ENCODE data around the gene TEKT5. TPM values are rescaled to one million over a fixed set of nuclear protein-coding genes. Genes with fewer than 3 reads are reported as not detected.
A peak's percentile ranks its signal among the peaks of the same experiment; 100 is the strongest.

Gene TEKT5
- total RNA-seq, 2 donors from 2014 or later, result not detected

DNA sequence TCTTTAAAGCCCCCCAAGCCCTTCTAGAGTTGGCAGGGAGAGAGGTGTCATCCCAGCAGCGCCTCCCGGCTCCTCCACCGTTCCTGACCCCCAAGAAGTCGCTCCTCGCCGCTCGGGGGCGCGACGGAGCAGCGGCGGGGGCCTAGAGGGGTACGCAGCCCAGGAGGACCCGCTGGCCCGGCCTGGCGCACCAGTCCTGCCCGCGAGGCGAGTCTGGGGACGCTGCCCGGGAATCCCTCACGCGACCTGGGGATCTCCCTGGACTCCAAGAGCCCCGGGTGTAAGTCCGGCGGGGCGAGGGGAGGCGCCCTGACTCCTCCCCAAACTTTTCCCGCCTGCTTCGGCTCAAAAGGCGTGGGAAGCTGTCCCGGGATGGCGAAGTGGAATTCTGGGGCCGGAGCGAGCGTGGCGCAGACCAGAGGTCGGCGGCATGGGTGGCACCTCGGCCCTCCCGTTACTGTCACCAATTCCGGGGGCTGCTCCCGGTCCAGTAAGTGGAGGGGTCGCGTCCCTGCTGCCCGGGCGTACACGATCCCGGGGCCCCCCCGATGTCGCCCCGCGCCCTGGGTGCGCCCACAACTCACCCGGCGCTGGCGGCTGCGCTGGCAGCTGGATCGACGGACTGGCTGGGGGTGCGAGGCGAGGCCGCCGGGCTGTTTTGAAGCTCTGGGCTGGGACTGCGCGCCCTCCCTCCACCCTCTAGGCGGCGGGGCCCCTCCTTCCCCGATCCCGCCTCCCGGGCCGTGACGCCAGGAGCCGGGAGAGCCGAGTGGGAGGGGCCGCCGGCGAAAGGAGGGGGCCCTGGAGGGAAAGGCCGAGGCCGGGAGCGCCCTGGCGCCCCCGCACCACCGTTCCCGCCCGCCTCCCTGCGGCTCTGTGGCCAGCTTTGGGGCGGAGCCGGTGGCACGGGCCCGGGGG, 114.5 kb downstream of the TEKT5 start, which contains the start of gene EMP2:
Gene EMP2 (minus strand): TSS at position 634 of the 918 bp plus-strand sequence. CDS start 32,981 bp downstream, outside the sequence.
- peak within 1 kb of the TSS; percentile 34 to 67 (median 58) for H3K27ac ChIP-seq
- H3K36me3 ChIP-seq (replicated peaks in 1 of 2; ENCODE audit: insufficient read depth in 1 of 2, low read depth in 2 of 2), result no peaks in the 10 kb centered on the region
- peak; percentile 80 for ATAC-seq
- 0 to 1% methylated on average over 19 to 74 of the region's 91 CpGs for WGBS, 2 donors
- peaks cover 40% of the 10 kb centered on the region for H3K4me1 ChIP-seq
- peak within 1 kb of the TSS; percentile 41 to 82 for H3K4me3 ChIP-seq
- no peaks in the 10 kb centered on the region for H3K27me3 ChIP-seq
- DNase-seq, result peak; percentile 59 to 81 (median 71)
- TF ChIP-seq, protein P1, sequence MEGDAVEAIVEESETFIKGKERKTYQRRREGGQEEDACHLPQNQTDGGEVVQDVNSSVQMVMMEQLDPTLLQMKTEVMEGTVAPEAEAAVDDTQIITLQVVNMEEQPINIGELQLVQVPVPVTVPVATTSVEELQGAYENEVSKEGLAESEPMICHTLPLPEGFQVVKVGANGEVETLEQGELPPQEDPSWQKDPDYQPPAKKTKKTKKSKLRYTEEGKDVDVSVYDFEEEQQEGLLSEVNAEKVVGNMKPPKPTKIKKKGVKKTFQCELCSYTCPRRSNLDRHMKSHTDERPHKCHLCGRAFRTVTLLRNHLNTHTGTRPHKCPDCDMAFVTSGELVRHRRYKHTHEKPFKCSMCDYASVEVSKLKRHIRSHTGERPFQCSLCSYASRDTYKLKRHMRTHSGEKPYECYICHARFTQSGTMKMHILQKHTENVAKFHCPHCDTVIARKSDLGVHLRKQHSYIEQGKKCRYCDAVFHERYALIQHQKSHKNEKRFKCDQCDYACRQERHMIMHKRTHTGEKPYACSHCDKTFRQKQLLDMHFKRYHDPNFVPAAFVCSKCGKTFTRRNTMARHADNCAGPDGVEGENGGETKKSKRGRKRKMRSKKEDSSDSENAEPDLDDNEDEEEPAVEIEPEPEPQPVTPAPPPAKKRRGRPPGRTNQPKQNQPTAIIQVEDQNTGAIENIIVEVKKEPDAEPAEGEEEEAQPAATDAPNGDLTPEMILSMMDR (IDR thresholded peaks at IDR 0.05), result peak in 6 of 7 experiments; percentile 10 to 61 (median 42)
- TF ChIP-seq POLR2A (IDR thresholded peaks at IDR 0.05), result peak; percentile 43 to 61 (median 51)
- no peaks in the 10 kb centered on the region for H3K9me3 ChIP-seq
- intact Hi-C loops (cut with DNase I), result no loop called here

DNA sequence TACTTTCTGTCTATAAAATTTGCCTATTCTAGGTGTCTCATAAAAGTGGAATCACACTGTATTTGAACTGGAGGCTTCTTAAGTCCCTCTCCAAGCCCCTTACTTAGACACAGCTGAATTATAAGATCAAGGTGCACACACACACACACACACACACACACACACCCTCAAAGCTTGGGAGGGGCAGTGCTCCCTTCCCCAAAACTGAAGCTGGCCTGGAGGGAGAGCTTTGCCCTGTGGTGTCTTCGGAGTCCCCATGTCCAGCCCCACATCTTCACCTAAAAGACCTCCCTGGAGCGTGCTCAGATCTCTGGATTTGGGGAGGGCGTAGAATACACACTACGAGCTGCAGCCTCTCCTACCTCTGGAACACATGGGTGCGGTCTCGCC, 115.2 kb downstream of the TEKT5 start:
- ATAC-seq (no peak), DNase-seq (no peak)
- H3K36me3 ChIP-seq (replicated peaks in 1 of 2; ENCODE audit: insufficient read depth in 1 of 2, low read depth in 2 of 2), result no peaks in the 10 kb centered on the region
- no peaks in the 10 kb centered on the region for H3K9me3 ChIP-seq
- no peaks in the 10 kb centered on the region for H3K27me3 ChIP-seq
- H3K4me3 ChIP-seq, result peak overlapping the region in 1 of 2 donors; percentile 41
- intact Hi-C loops (cut with DNase I), result no loop called here
- TF ChIP-seq, protein P1 (IDR thresholded peaks at IDR 0.05), result no peak
- TF ChIP-seq POLR2A (IDR thresholded peaks at IDR 0.05), result no peak
- H3K4me1 ChIP-seq, result peaks cover 40% of the 10 kb centered on the region
- whole genome bisulfite sequencing, 2 donors, result 23 to 33% methylated on average over 3 to 6 of the region's 6 CpGs
- peak overlapping the region in 1 of 4 donors; percentile 67 for H3K27ac ChIP-seq

DNA sequence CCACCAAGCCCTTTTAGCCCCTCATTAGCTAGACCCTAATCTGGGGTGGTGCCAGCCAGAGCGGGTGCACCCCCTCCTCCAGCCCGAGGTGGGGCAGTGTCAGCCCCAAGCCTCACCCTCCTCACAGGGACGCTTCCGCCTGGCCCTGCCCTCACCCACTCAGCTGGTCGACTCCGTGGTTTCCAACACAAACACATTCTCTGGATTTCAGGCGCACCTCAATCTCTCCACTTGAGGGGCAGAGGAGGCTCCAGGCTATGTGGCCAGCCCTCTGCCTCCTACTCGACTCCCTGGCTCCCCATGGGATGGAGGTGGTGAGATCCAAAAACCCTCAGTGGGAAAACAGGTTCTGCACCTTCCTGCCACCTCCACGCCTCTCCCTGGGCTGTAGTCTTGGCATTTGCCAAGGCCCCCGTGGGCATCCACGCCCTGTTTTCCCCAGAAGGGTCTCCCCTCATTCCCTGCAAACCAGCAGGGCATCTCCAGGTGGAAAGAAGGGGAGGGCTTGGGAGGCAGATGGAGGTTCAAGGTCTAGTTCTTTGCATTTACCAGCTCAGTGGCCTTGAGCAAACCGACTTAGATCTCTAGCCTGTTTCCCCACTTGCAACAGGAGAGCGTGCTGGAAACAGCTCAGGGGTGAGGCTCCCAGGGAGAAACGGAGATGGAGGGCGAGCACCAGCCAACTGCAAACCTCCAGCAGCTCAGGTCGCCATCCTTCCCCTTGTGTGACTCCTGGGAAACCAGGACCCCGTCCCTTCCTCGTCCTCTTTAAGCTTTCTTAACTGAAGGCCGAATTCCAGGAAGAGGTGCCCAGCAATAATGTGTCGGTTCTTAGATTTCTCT, 116.0 kb downstream of the TEKT5 start:
- peaks cover 40% of the 10 kb centered on the region for H3K4me1 ChIP-seq

More for the DNA sequence above, 116.0 kb downstream of the TEKT5 start:
- no peaks in the 10 kb centered on the region for H3K36me3 ChIP-seq (replicated peaks in 1 of 2; ENCODE audit: insufficient read depth in 1 of 2, low read depth in 2 of 2)
- no peak overlapping the region for H3K4me3 ChIP-seq
- no peak for TF ChIP-seq POLR2A (IDR thresholded peaks at IDR 0.05)
- TF ChIP-seq, protein P1 (IDR thresholded peaks at IDR 0.05), result peak in 1 of 7 experiments; percentile 6
- peak overlapping the region in 3 of 4 donors; percentile 2 to 28 (median 3) for H3K27ac ChIP-seq
- H3K27me3 ChIP-seq, result no peaks in the 10 kb centered on the region
- DNase-seq (peak in 3 of 4 donors; percentile 23 to 53 (median 47)), ATAC-seq (no peak)
- intact Hi-C loops (cut with DNase I), result no loop called here
- H3K9me3 ChIP-seq, result no peaks in the 10 kb centered on the region
- 46 to 51% methylated on average over 10 to 20 of the region's 20 CpGs for WGBS, 2 donors

Small RNA genes lying within 50 kb of the gene (small RNA-seq; reads per million reads assigned to genes)
- not detected for gene MTND4LP24
- gene MTND6P33, result not detected

Other genes with a start within 250 kb of the TEKT5 start
- 10 to 100 TPM in 1 of 2 donors, 1 to 10 TPM in 1; 8.6 to 17.9 TPM for gene EMP2, start 114.3 kb downstream of the TEKT5 start, total RNA-seq
- gene NUBP1, start 48.9 kb upstream of the TEKT5 start, total RNA-seq, result 10 to 100 TPM; 13.8 to 31.9 TPM
- not detected for gene TVP23A, start 123.9 kb upstream of the TEKT5 start, total RNA-seq
- 1 to 10 TPM; 6.5 to 6.6 TPM for gene CIITA, start 182.3 kb upstream of the TEKT5 start, total RNA-seq
- 10 to 100 TPM; 29.8 to 51.1 TPM for gene DEXI, start 247.5 kb upstream of the TEKT5 start, total RNA-seq
- gene CLEC16A, start 249.6 kb upstream of the TEKT5 start, total RNA-seq, result 10 to 100 TPM; 15.0 to 21.4 TPM

All from body of pancreas (tissue), 4 donors.